CD1c-positive myeloid dendritic cell (primary cell): ENCODE results near the gene CHRDL2.
A peak's percentile ranks its signal among the peaks of the same experiment; 100 is the strongest.

Experiments
- DNase-seq: peaks from one replicate; pipeline ENCODE4 v3.0.0-alpha.2; 2016; ENCODE audit errors: extremely low spot score

Gene CHRDL2

DNA sequence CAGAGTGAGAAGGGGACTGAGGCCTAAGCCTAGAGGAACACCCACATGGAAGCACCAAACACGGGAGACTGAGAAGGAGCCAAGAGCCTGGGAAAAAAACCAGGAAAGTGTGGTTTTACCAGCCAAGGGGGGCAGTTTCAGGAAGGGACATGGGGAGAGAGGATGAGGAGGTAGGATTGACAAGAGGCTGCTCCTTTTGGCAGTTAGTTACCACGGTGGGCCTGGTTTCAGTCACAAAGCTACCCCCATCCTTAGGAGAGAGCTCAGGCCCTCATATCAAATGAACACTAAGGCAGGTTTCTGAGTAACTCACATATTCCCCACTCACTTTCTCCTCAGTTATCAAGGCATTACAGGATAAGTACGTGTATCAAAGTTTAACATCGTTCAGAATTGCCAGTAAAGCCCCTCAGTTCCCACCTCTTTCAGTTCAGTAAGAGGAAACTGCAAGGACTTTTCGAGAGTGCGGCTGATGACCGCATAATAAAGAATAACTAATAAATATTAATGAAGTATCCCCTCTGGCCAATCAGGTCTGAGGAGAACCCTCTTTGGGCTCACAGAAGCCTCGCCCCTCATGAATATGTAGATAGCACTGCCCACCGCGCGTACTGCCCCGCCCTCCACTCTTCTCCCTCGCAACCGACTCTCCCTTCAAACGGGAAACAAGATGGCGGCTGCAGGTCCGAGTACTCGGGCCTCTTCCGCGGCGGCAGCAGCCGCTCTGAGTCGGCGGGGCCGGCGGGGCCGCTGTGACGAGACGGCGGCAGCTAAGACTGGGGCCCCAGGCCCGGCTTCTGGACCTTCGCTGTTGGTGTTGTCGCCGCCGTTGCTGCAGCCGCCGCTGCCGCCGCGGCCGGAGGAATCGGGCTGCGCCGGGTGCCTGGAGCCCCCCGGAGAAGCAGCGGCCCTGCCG is 17.2 kb upstream of the CHRDL2 start, which contains the start of gene RNF169:
Gene RNF169, plus strand, starts transcription at position 639 of the 916 bp plus-strand sequence. Its CDS starts 32 bp downstream, at position 671.
- DNase-seq, result peak; percentile 97

DNA sequence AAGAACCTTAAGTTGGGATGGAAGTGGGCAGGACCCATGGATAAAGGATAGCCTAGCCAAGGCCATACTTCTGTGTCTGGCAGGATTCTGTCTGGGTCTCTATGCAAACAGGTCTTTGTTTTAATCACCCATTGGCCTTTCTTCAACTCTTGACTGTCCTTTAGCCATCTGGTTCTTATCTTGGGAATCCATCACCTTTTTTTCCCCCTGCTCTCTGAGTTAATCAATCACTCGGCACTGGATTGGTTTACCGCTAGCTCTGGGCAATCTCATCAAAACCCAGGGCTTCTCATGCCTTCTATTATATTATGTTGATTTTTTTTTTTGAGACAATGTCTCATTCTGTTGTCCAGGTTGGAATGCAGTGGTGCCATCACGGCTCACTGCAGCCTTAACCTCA is 15.6 kb upstream of the CHRDL2 start:
- DNase-seq, result no peak

DNA sequence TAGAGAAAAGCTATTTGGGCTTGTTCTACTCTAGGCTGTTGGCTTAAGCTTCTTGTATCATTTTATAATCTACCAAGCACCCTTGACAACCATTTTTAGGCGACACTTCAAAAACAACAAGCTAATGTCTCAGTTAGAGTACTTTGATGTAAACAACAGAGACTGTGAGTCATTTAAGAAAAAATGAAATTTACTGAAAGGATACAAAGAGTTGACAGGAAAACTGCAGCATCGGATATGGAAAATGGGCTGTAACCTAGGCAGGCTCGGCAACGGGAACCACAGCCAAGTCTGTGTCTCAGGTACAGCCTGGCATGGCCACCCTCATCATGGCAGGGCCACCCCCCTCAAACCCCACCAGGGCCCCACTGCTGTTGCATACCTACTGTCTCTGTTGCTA is 13.1 kb upstream of the CHRDL2 start:
- DNase-seq, result no peak

DNA sequence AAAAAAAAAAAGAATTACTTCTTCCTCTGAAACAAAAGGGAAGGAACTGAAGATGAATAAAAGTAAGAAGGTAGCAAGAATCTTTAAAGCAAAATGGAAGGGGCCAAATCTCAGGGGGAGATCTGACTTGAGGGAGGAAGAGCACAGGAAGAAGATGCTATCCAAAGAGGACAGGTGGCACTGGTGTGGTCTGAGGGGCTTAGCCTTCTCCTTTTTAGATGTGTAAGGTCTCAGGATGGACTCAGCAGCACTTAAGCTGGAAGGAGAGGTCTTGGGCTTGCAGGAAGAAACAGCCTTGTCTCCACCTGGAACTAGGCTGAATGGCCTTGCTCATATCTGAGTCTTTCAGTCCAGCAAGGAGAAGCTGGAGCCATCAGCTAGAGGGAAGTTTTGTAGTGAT is 12.4 kb upstream of the CHRDL2 start:
- DNase-seq, result no peak

DNA sequence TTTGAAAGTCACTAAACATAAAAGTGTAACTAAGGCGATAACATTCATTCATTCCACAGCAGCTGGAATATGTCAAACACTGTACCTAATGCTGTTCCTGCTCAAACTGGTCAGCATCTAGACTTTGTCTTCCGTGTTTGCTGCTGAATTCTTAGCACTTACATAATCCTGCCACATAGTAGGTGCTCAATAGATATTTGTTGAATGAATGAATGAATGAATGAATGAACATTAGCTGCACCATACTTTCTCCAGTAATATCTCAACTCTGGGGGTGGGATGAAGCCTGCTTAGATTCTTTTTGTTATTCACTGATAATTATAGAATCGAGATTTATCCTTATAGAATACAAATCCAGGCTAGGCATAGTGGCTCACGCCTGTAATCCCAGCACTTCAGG is 10.8 kb upstream of the CHRDL2 start:
- DNase-seq, result no peak

DNA sequence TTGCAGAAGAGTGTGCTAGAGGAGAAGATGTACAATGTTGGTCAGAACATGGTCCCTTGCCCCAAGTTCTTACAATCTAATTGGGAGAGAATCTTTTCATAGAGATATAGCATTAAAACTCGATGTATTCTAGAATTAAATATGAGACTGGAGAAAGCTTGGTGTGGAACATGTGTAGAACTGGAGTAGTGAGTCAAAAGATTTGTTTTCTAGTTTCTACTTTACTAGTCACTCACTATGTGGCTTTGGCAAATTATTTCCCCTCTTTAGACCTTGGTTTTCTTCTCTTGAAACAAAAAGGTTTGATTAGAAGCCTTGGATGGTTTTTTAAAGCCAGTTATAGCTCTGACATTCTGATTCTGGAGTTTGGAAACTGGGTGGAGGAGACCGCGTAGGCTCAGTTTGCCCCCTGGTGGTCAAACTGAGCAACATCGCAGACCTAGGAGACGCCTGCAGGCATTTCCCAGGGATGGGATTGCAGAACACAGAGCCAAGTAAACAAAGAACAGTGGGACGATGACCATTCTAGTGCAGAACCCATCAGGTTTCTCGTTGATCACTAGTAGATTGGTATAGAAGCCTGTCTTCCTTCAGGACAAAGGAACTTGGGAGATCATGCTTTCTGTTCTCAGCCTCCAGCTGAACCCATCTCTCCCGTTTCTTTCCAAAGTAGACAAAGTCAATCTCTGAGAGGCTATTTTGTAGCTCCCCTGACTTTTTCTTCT is 8.5 kb upstream of the CHRDL2 start:
- DNase-seq, result peak; percentile 75

DNA sequence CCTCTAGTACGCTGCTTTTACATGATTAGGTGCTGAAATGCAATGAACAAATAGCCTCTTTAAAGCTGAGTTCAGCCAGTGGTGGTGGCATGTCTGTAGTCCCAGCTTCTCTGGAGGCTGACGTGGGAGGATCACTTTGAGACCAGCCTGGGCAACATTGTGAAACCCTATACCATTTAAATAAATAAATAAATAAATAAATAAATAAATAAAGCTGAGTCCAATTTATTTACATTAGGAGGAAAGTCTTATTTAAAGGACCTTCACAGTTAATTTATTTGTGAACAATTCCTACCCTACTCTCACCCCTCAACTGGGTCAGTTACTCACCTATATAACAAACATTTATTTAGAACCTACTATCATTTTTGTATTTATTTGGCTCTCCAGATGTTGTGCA is 4.8 kb upstream of the CHRDL2 start:
- DNase-seq, result no peak

DNA sequence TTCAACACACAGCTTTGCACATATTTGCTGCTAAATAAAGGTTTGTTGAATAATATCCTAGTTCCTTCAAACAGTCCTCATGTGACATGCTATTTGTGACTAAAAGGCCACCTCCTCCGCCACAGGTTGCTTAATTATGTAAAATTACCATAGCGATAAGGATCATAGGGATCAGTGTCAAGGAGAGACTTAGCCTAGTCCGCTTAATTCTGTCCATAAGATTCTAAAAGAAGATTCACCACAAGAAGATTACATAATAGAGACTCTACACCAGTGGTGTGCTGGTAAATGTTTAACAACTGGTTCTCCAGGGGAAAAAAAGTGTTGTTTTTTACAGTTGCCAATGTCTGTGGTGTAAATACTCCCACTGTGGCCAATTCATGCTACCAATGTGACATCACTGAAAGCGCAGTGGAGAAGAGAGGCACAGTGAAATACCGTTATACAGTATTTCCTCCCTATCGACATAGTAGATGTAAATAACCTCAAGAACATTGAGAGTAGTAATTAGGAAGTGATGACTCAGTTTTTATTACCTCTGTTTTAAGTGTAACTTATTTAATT is 4.2 kb upstream of the CHRDL2 start:
- DNase-seq, result peak; percentile 43

DNA sequence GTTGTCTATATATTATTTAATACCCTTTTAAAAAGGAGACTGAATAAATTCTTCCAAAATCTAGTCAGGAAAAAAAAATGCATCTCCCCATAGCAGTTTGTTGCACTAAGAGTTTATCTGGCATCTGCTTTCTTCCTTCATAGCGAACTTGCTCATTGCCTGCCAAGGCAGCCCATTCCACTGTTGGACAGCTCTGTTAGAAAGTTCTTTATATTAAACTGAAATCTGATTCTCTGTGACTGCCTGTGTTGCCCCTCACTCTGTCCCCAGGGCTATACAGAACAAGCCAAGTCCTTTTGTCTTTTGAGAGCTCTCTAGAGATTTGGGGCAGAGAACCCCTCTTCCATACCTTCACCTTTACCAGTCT is 3.3 kb upstream of the CHRDL2 start:
- no peak for DNase-seq

DNA sequence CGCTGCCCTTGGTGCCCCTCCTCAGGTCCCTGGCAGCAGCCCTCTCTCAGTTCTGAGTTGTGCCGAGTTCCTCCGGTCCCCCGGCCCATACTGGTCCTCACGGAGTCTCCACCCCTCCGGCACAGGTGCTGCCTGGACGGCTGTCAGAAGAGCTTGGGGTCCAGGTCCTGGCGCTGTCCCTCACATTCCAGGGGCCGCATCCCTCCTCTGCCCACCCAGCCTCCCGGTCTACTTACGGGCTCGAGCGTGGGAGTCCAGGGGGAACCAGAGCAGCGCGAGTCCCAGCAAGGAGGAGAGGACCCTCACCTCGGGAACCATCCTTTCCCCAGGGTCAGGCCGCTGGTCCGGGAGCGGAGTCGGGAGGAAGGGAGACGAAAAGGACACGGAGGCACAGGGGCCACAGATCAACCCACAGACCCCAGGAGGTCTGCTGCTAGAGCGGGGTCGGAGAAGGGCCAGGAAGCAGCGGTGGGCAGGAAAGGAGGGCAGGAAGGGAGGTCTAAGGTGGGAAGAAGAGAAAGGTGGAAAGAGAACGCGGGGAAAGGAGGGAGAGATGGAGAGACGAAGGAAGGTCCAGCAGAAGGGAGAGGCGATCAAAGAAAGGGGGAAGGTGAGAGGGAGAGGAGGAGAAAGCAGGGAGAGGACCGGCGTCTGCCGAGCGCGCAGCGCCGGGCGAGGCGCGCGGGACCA is 510 bp downstream of the CHRDL2 start:
- no peak for DNase-seq

DNA sequence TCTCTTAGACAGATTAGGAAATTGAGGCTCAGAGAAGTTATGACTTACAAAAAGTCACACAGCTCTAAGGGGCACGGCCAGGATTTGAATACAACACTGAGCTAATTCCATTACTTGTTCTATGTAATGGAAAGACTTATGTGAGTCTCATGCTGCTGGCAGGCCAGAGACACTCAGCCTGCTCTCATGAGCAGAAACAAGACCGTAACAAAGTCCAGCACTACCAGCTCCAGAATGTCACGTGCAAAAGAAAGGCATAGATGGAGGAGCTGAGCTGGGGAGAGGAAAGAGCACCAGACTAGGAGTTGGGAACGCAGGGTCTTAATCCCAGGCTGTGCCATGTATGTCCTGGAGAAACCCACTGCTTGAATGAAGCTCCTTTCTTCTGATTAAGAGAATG is 1.8 kb downstream of the CHRDL2 start:
- no peak for DNase-seq

DNA sequence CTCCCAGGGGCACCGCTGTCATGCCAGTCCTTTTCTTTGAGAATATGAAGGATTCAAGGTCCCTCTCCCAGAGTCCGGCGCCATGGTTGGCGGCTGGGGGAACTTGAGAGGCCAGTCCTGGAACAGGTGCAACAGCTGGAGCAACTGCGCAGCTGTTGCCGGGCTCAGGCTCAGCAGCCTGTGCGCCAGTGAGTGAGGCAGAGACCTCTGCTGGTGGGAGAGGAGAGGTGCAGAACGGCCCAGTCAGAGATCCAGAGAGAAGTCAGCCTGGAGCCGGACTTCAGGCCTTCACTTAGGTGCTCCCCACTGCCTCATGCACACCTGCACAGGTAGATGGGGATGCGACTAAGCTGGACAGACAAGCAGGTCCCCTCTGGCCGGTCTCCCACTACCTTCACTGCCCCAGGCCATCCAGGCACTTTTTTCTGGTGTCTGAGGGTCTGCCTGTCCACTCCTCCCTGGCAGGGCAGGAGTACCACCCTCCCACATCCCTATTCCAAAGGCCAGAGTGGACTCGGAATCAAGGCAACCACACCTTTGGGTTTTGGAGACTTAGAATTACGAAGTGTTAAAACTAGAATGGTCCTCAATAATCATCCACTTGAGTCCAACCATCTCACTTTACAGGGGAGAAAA is 4.6 kb downstream of the CHRDL2 start:
- DNase-seq, result peak; percentile 65

DNA sequence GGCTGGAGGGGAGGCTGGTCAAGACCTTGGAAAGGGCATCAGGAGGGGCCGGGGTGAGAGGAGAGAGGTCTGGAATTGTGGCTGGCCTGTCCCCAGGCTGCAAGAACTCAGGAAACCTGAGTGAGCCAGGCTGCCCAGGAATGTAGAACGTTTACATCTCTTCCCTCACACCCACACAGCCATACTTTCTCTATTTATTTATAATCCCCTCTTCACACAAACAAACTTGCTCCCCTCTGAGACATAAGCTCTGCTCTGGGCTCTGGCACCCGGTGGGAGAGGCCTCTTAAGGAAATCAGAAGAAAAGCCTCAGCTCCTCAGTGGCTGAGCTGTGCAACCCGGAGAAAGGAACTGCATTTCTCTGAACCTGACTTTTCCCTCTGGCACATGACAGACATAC is 5.5 kb downstream of the CHRDL2 start:
- DNase-seq, result no peak

DNA sequence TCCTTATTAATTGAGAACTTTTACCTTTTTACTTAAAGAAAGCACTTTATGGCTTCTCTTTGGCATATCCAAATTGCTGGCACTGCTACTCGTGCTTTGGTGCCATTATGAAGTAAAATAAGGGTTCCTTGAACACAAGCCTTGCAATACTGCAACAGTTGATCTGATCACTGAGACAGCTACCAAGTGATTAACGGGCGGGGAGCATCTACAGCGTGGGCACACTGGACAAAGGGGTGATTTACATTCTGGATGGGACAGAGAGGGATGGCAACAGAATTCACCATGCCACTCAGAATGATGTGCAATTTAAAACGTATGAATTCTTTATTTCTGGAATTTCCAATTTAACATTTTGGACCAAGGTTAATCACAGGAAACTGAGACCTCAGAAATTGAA is 7.7 kb downstream of the CHRDL2 start:
- no peak for DNase-seq

DNA sequence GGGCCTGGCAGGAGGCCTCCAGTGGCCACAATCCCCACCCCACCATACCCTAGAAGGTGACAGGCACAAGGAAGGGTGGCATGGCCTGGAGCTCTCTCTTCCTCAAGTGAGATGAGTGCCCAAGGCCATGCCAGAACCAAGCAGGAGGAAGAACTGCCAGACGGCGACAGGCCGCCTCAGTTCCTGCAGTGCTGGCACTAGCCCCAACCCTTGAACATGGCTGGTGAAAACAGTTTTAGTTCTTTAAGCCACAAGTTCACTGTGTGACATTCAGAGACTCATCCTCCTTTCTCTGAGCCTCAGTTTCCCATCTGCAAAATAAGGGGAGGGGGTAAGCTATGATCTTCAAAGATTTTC is 9.8 kb downstream of the CHRDL2 start:
- DNase-seq, result no peak

DNA sequence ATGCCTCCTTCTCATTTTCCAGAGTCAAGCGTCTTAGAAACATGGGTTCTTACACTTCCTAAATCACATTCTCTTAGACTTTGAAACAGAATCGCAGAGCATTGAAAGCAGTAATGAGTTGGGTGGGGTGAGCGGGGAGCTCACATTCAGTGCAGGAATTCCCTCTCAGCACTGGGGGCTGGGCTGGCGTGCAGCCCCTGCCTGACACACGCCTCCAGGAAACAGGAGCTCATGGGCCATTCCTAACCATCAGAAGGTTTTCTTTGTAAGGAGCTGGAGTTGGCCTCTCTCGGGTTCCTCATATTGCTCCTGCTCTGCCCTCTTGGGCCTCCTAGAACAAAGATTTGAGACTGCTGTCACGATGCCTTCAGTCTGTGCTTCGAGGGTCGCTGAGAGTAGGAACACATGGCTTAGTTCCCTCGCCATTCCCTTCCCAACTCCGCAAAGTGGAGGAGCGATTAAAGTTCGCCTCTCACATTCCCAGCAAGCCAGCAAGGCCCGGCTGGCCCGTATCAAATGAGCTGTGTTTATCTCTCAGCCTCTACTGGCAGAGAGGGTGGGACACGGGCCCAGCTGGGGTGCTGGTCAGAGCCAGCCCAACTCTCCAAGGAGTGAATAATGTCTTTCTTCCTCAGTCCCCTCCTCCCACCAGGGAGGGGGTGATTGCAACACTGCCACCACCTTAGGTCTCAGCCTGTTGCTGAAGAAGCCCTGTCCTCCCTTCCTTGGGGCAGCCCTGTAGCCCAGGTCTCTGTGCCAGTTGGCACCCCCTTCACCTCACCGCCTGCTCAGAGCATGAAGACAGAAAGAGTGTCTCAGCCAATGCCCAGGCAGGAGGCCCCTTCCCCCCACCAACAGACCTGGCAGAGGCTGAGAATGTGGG is 10.4 kb downstream of the CHRDL2 start:
- DNase-seq, result no peak

DNA sequence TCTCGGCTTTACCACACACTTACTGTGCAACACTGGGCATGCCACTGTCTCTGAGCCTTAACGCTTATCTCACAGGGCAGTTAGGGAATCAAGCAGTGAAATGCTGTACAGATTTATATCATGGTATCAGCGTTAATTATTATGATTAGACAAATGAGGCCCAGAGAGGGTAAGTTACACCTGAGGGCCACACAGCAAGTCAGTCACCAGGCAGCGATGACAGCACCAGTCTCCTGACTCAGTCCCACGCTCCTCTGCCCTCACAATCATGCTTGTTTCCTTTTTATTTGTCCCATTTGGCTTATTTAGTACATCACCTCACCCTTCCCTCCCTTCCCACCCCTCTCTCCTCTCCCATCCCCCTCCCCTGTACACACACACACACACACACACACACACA is 12.2 kb downstream of the CHRDL2 start:
- no peak for DNase-seq

DNA sequence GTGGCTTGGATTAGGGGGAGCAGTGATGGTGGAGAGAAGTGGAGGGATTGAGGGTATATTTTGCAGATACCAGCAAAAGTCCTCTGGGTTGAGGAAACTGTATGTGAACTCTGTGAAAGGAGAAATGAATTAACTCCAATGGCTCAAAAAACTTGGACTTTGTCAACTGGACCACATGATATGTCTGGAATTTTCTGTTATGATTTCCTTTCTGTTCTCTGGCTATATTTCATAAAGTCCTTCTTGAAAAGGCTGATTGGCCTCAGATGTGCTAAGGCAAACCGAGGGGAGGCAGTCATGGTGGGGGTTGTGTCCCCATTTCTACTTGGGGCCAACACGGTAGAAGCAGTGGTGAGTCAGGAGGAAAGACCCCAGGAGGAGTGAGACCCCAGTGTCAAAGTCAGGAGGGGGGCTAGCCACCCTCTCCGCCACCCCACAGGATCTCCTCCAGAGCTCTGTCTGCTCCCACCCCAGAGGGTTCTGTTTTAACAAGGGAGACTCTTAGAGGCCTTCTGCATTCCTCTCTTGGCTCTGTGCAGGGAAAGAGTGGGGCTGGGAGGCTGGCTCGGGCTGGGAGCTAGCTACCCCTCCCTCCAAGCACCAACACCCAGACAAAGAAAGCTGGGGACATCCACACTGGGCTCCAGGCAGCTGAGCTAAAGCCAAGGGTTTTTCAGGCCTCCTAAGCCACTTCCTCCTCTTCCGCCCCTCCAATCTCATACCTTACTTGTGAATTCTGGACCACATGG is 13.8 kb downstream of the CHRDL2 start:
- DNase-seq, result no peak

DNA sequence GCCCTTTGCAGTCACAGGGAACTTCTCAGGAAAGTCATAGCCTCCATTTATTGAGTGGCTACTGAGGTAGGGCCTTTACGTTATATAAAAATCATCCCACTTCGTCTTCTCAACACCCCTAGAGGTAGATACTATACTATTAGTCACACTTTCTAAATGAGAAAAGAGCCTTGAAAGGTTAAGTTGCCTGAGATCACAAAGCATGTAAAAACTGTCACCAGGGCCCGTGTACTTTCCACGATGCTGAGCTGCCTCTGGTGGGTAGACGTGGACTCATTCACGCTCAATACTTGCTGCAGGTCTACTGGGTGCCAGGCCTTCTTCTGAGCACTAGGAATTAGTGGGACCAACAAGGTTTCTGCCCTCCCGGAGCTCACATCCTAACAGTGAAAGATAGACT is 16.3 kb downstream of the CHRDL2 start:
- no peak for DNase-seq

DNA sequence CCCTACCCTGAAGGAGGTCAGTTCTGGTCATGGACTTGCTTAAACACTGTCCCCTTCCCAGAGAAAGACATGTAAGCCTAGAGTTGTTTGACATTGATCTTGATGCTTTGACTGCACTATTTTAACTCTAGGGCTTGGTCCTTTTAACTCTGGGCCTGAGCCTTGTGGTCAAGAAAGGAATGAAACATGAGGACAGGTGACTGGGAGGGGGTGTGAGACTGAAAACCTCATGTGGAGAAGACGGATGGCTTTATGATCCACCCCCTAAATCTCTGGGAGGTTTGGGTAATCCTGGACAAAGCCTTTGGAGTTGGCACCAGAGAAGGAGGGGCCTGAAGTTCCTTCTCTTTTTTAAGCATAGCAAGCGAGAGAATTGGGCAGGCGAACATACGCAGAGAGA is 17.5 kb downstream of the CHRDL2 start:
- DNase-seq, result no peak
